MCF 10A (cell line): ENCODE measurements around the gene PADI1. TPM values are rescaled to one million over a fixed set of nuclear protein-coding genes. Genes with fewer than 3 reads are reported as not detected.

Experiments
- BruUV-seq: library from RNA; stranded (reverse); fragments of 400-500 nt; replicated peaks from 2 replicates; lab custom pipeline; 2021; lab: Mats Ljungman, UMichigan
- CTCF ChIA-PET: fragments of 300-600 bp; sonication (Branson Sonifier 250); formaldehyde crosslinking; extraction: SDS; loops from one replicate; lab custom pipeline; 2021; ENCODE audit warnings: antibody characterized with exemption, inconsistent platforms; lab: Yijun Ruan, JAX
- POLR2A ChIA-PET: fragments of 300-600, 350-650 bp; sonication (Branson Sonifier 250); formaldehyde crosslinking; extraction: SDS; loops from one replicate; lab custom pipeline; 2020; ENCODE audit warnings: antibody characterized with exemption, inconsistent platforms; lab: Yijun Ruan, JAX
- DNase-seq: peaks from one replicate; pipeline ENCODE4 v3.0.0-alpha.2; 2018; ENCODE audit not compliant: unreplicated experiment
- H3K27ac Mint-ChIP-seq: one replicate; pipeline ENCODE4 v1.8.0; 2022; ENCODE audit warnings: mild to moderate bottlenecking, low read depth, mixed read lengths; ENCODE audit not compliant: unreplicated experiment
- H3K27me3 Mint-ChIP-seq: one replicate; pipeline ENCODE4 v1.8.0; 2022; ENCODE audit warnings: mixed read lengths; ENCODE audit not compliant: insufficient read depth, unreplicated experiment
- H3K36me3 Mint-ChIP-seq: one replicate; pipeline ENCODE4 v1.8.0; 2022; ENCODE audit warnings: mild to moderate bottlenecking, moderate library complexity, mixed read lengths; ENCODE audit not compliant: insufficient read depth, unreplicated experiment
- H3K4me1 Mint-ChIP-seq: one replicate; pipeline ENCODE4 v1.8.0; 2022; ENCODE audit warnings: mixed read lengths; ENCODE audit not compliant: insufficient read depth, unreplicated experiment
- H3K4me3 Mint-ChIP-seq: one replicate; pipeline ENCODE4 v1.8.0; 2022; ENCODE audit warnings: mild to moderate bottlenecking, moderate library complexity, mixed read lengths; ENCODE audit not compliant: unreplicated experiment
- H3K9me3 Mint-ChIP-seq: one replicate; pipeline ENCODE4 v1.8.0; 2022; ENCODE audit warnings: mixed read lengths; ENCODE audit not compliant: unreplicated experiment
- CTCF ChIP-seq: fragments of 200-600 bp; IDR thresholded peaks from one replicate; pipeline ENCODE4 v1.8.0; 2022; ENCODE audit warnings: antibody characterized with exemption, mild to moderate bottlenecking; ENCODE audit not compliant: unreplicated experiment
- intact Hi-C: fragments of 100-400 bp; cut with micrococcal nuclease; formaldehyde crosslinking; loops from 2 replicates; pipeline ENCODE4 v1.14.1; 2022
- total RNA-seq: library from RNA; stranded (reverse); gene quantifications from 2 replicates; pipeline ENCODE4 v1.2.3, GENCODE V29; 2022

PADI1 gene
- total RNA-seq, 1 experiment from 2014 or later = 0.58 TPM

GRCh38 chr1:17187051-17187450, 17.9 kb upstream of the PADI1 start:
- H3K27me3 Mint-ChIP-seq = no peaks in the 10 kb centered on the region
- POLR2A ChIA-PET = interaction anchor here (0.6 kb wide), 1 partner anchor 103 kb away, joined by 3 read pairs; no protein-coding TSS in a partner anchor
- peaks cover 6% of the 10 kb centered on the region for H3K9me3 Mint-ChIP-seq
- no peak for TF ChIP-seq CTCF
- H3K4me1 Mint-ChIP-seq = peaks cover 33% of the 10 kb centered on the region
- H3K4me3 Mint-ChIP-seq = no peak overlapping the region
- peaks cover under 1% of the 10 kb centered on the region for H3K36me3 Mint-ChIP-seq
- intact Hi-C loops = no loop called here
- BruUV-seq = no TSS peak
- peak overlapping the region; percentile 62 for H3K27ac Mint-ChIP-seq
- no peak for DNase-seq
- CTCF ChIA-PET = no interaction called here

GRCh38 chr1:17188217-17188616, 16.7 kb upstream of the PADI1 start:
- Mint-ChIP-seq H3K4me1 (peaks cover 45% of the 10 kb centered on the region), H3K9me3 (peaks cover 7% of the 10 kb centered on the region), H3K27ac (peak overlapping the region; percentile 92), H3K36me3 (peaks cover 6% of the 10 kb centered on the region), H3K4me3 (no peak overlapping the region), H3K27me3 (no peaks in the 10 kb centered on the region)
- intact Hi-C loops = no loop called here
- DNase-seq = no peak
- BruUV-seq = no TSS peak
- ChIA-PET POLR2A (interaction anchor here (0.6 kb wide), 1 partner anchor 139 kb away, joined by 3 read pairs; no protein-coding TSS in a partner anchor), CTCF (no interaction called here)
- no peak for TF ChIP-seq CTCF

- Mint-ChIP-seq H3K4me1 (peaks cover 52% of the 10 kb centered on the region), H3K36me3 (peaks cover 6% of the 10 kb centered on the region), H3K9me3 (peaks cover 7% of the 10 kb centered on the region), H3K27me3 (no peaks in the 10 kb centered on the region), H3K27ac (peak overlapping the region; percentile 92), H3K4me3 (no peak overlapping the region)
- intact Hi-C loops = no loop called here
- ChIA-PET POLR2A (interaction anchor here (0.6 to 1.5 kb wide), 4 partner anchors 19 to 87 kb away, joined by 3 to 5 read pairs (median 4); no protein-coding TSS in a partner anchor), CTCF (interaction anchor here (0.6 kb wide), 1 partner anchor 69 kb away, joined by 3 read pairs; no protein-coding TSS in a partner anchor)
- TSS peak; percentile 88 for BruUV-seq
- no peak for TF ChIP-seq CTCF
- no peak for DNase-seq
Observed at GRCh38 chr1:17188889-17189631, 15.9 kb upstream of the PADI1 start.

GRCh38 chr1:17189632-17189990, 15.3 kb upstream of the PADI1 start:
- Mint-ChIP-seq H3K27ac (peak overlapping the region; percentile 92), H3K36me3 (peaks cover 6% of the 10 kb centered on the region), H3K27me3 (no peaks in the 10 kb centered on the region), H3K4me1 (peaks cover 57% of the 10 kb centered on the region), H3K9me3 (peaks cover 7% of the 10 kb centered on the region), H3K4me3 (no peak overlapping the region)
- DNase-seq = no peak
- intact Hi-C loops = no loop called here
- no TSS peak for BruUV-seq
- CTCF ChIA-PET = interaction anchor here (0.6 kb wide), 1 partner anchor 69 kb away, joined by 3 read pairs; no protein-coding TSS in a partner anchor
- POLR2A ChIA-PET = interaction anchor here (0.6 to 1.5 kb wide), 4 partner anchors 19 to 86 kb away, joined by 3 to 5 read pairs (median 4); no protein-coding TSS in a partner anchor
- TF ChIP-seq CTCF = no peak
